DND-41 (cell line): ENCODE measurements around the gene GRID1.

ENCODE experiments used
- EZH2 ChIP-seq: IDR thresholded peaks from 3 replicates; pipeline ENCODE4 v1.6.1; 2012; ENCODE audit warnings: borderline replicate concordance, low read depth, mild to moderate bottlenecking, moderate library complexity, low read length, inconsistent platforms; ENCODE audit not compliant: severe bottlenecking
- TF ChIP-seq, protein P1 (sequence below): IDR thresholded peaks from 2 replicates; pipeline ENCODE4 v1.5.1; 2012; ENCODE audit warnings: borderline replicate concordance, low read length, moderate library complexity, mild to moderate bottlenecking; ENCODE audit not compliant: poor library complexity, severe bottlenecking; ENCODE audit errors: extremely low read depth

DNA sequence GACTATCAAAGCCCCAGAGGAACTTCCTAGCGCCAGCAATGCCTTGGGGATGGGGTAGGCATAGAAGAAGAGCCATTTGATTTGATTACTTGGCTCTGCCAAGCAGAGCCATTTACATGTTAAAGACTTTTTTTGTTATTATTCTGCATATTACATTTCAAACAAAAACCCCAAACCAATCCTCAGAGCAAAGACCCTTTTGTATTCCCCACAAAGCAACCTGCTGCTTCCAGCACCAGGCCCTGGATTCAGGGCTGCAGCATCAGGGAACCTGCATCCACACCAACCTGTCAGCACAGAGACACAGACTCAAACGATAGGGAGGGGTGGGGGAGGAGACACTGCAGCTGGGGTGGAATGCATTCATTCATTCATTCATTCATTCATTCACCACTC is 73.2 kb downstream of the GRID1 start:
- TF ChIP-seq, protein P1, sequence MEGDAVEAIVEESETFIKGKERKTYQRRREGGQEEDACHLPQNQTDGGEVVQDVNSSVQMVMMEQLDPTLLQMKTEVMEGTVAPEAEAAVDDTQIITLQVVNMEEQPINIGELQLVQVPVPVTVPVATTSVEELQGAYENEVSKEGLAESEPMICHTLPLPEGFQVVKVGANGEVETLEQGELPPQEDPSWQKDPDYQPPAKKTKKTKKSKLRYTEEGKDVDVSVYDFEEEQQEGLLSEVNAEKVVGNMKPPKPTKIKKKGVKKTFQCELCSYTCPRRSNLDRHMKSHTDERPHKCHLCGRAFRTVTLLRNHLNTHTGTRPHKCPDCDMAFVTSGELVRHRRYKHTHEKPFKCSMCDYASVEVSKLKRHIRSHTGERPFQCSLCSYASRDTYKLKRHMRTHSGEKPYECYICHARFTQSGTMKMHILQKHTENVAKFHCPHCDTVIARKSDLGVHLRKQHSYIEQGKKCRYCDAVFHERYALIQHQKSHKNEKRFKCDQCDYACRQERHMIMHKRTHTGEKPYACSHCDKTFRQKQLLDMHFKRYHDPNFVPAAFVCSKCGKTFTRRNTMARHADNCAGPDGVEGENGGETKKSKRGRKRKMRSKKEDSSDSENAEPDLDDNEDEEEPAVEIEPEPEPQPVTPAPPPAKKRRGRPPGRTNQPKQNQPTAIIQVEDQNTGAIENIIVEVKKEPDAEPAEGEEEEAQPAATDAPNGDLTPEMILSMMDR: no peak
- no peak for TF ChIP-seq EZH2
